ENCODE data around the gene OR2H1.

OR2H1 gene

GRCh38 chr6:29488874-29489273, 31.9 kb downstream of the OR2H1 start:
- TF ChIP-seq, protein P1, sequence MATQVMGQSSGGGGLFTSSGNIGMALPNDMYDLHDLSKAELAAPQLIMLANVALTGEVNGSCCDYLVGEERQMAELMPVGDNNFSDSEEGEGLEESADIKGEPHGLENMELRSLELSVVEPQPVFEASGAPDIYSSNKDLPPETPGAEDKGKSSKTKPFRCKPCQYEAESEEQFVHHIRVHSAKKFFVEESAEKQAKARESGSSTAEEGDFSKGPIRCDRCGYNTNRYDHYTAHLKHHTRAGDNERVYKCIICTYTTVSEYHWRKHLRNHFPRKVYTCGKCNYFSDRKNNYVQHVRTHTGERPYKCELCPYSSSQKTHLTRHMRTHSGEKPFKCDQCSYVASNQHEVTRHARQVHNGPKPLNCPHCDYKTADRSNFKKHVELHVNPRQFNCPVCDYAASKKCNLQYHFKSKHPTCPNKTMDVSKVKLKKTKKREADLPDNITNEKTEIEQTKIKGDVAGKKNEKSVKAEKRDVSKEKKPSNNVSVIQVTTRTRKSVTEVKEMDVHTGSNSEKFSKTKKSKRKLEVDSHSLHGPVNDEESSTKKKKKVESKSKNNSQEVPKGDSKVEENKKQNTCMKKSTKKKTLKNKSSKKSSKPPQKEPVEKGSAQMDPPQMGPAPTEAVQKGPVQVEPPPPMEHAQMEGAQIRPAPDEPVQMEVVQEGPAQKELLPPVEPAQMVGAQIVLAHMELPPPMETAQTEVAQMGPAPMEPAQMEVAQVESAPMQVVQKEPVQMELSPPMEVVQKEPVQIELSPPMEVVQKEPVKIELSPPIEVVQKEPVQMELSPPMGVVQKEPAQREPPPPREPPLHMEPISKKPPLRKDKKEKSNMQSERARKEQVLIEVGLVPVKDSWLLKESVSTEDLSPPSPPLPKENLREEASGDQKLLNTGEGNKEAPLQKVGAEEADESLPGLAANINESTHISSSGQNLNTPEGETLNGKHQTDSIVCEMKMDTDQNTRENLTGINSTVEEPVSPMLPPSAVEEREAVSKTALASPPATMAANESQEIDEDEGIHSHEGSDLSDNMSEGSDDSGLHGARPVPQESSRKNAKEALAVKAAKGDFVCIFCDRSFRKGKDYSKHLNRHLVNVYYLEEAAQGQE (IDR thresholded peaks at IDR 0.05; ENCODE audit: insufficient read depth in 1 of 2, low read depth in 2 of 2, low read length in 2 of 2): no peak
- TF ChIP-seq TAF1 (IDR thresholded peaks at IDR 0.05; ENCODE audit: borderline replicate concordance, insufficient read depth, low read length) (no peak), SIN3A (IDR thresholded peaks at IDR 0.05; ENCODE audit: borderline replicate concordance, insufficient read depth, low read length) (no peak), FOXP2 (optimal IDR thresholded peaks at IDR 0.05; ENCODE audit: borderline replicate concordance, extremely low read depth, extremely low read length, insufficient read depth) (no peak), POLR2AphosphoS5 (IDR thresholded peaks at IDR 0.05; ENCODE audit: low read depth, low read length) (no peak)

- TF ChIP-seq, protein P1 (IDR thresholded peaks at IDR 0.05; ENCODE audit: insufficient read depth in 1 of 2, low read depth in 2 of 2, low read length in 2 of 2): no peak
- TF ChIP-seq FOXP2 (optimal IDR thresholded peaks at IDR 0.05; ENCODE audit: borderline replicate concordance, extremely low read depth, extremely low read length, insufficient read depth) (no peak), POLR2AphosphoS5 (IDR thresholded peaks at IDR 0.05; ENCODE audit: low read depth, low read length) (no peak), SIN3A (IDR thresholded peaks at IDR 0.05; ENCODE audit: borderline replicate concordance, insufficient read depth, low read length) (no peak), TAF1 (IDR thresholded peaks at IDR 0.05; ENCODE audit: borderline replicate concordance, insufficient read depth, low read length) (no peak)
Observed at GRCh38 chr6:29489286-29489685, 32.3 kb downstream of the OR2H1 start.

- TF ChIP-seq SIN3A (IDR thresholded peaks at IDR 0.05; ENCODE audit: borderline replicate concordance, insufficient read depth, low read length): no peak
- TF ChIP-seq, protein P1 (IDR thresholded peaks at IDR 0.05; ENCODE audit: insufficient read depth in 1 of 2, low read depth in 2 of 2, low read length in 2 of 2): no peak
- no peak for TF ChIP-seq TAF1 (IDR thresholded peaks at IDR 0.05; ENCODE audit: borderline replicate concordance, insufficient read depth, low read length)
- no peak for TF ChIP-seq POLR2AphosphoS5 (IDR thresholded peaks at IDR 0.05; ENCODE audit: low read depth, low read length)
- no peak for TF ChIP-seq FOXP2 (optimal IDR thresholded peaks at IDR 0.05; ENCODE audit: borderline replicate concordance, extremely low read depth, extremely low read length, insufficient read depth)
Observed at GRCh38 chr6:29490055-29490454, 33.1 kb downstream of the OR2H1 start.

DNA sequence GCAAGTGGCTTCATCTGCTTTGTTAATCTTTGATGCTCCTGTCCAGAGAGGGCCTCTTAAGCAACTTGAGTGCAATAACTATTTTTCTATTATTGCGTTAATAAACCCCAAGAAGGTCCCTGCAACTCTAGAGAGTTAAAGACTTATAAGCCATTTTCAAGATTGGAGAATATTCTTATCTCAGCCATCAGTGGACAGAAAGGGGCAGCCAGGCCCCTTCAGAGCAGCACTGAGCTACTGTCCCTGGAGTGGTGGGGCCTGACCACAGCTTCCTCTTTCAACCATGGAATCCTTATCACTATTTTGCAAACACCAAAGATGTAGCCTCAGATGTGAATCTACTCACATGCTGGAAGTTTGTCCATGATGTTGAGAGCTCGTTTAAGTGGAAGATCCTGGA, 33.6 kb downstream of the OR2H1 start:
- TF ChIP-seq TAF1 (IDR thresholded peaks at IDR 0.05; ENCODE audit: borderline replicate concordance, insufficient read depth, low read length) (no peak), POLR2AphosphoS5 (IDR thresholded peaks at IDR 0.05; ENCODE audit: low read depth, low read length) (no peak), FOXP2 (optimal IDR thresholded peaks at IDR 0.05; ENCODE audit: borderline replicate concordance, extremely low read depth, extremely low read length, insufficient read depth) (no peak), SIN3A (IDR thresholded peaks at IDR 0.05; ENCODE audit: borderline replicate concordance, insufficient read depth, low read length) (no peak)
- TF ChIP-seq, protein P1 (IDR thresholded peaks at IDR 0.05; ENCODE audit: insufficient read depth in 1 of 2, low read depth in 2 of 2, low read length in 2 of 2): no peak

DNA sequence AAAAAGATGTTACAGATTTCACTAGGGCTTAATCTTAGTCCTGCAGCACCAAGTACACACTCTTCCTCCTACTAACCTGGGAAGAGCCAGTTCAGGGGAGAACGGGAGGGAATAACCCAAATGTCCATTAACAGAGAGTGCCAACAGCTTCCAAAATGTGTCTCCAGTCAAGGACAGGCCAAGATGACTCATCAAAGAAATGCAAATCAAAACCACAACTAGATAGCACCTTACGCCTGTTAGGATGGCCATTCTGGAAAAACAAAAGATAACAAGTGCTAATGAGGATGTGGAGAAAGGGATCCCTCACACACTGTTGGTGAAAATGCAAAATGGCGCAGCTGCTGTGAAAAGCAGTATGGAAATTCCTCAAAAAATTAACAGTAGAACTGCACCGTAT, 34.6 kb downstream of the OR2H1 start:
- TF ChIP-seq TAF1 (IDR thresholded peaks at IDR 0.05; ENCODE audit: borderline replicate concordance, insufficient read depth, low read length): no peak
- no peak for TF ChIP-seq POLR2AphosphoS5 (IDR thresholded peaks at IDR 0.05; ENCODE audit: low read depth, low read length)
- TF ChIP-seq, protein P1 (IDR thresholded peaks at IDR 0.05; ENCODE audit: insufficient read depth in 1 of 2, low read depth in 2 of 2, low read length in 2 of 2): no peak
- TF ChIP-seq SIN3A (IDR thresholded peaks at IDR 0.05; ENCODE audit: borderline replicate concordance, insufficient read depth, low read length): no peak
- no peak for TF ChIP-seq FOXP2 (optimal IDR thresholded peaks at IDR 0.05; ENCODE audit: borderline replicate concordance, extremely low read depth, extremely low read length, insufficient read depth)
